ENCODE data around the gene PIGM.

Gene PIGM

DNA sequence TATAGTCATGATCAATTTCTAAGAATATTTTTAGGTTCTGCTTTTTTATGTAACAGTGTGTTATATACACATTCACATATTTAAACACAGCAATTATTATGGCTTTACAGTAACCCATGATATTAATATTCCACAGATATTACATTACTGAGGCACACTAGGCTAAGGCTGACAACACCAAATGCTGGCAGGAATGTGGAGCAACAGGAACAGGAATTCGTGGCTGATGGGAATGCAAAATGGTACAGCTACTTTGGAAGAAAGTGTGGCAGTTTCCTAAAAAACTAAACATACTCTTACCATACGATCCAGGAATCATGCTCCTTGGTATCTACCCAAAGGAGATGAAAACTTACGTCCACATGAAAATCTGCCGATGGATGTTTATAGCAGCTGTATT is 47.7 kb upstream of the PIGM start:
- WGBS, 2 donors (ENCODE audit: extremely low coverage in 2 of 2, insufficient read length in 2 of 2, insufficient replicate concordance in 1 of 2): no CpG with 5 or more reads among the region's 4 CpGs

DNA sequence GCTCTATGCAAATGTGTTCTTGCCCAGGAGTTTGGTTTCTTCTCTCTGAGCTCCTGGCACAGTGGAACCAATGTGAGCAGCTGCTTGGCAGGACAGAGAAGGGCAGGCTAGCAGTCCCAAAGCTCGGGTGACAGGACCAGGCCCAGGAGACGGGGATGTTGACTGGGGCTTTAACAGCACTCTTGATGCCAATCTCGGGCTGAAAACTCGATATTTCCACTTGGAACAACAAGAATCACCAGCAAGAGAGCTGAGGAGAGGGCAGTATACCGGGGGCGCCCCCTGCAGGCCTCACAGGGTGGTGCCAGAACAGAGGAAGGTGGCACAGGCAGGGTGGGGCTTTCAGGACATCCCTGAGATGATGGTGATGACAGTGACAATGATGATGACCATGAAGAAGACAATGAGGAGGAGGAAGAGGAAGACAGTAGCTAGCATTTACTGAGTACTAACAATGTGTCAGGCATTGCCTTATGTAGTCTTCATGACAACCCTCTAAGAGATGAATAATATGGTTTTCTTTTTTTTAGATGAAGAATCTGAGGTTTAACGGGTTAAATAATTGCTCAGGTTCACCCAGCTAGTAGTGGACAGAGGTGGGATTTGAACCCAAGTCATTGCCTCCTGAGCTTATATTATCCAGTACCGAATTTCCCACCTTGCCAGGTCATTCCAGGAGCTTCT is 46.9 kb upstream of the PIGM start:
- no peak overlapping the region for H3K9ac ChIP-seq (ENCODE audit: low read depth, low read length, poor library complexity)
- no peak for DNase-seq (ENCODE audit: low spot score)
- H2BK15ac ChIP-seq (ENCODE audit: low read length): no peak overlapping the region
- no peak overlapping the region for H3K4ac ChIP-seq (ENCODE audit: low read length)
- H3K36me3 ChIP-seq (replicated peaks in 1 of 2; ENCODE audit: control insufficient read depth in 2 of 2, insufficient read depth in 2 of 2, low read length in 2 of 2): no peaks in the 10 kb centered on the region
- no peaks in the 10 kb centered on the region for H3K79me1 ChIP-seq (ENCODE audit: low read depth, low read length)
- H3K4me2 ChIP-seq (ENCODE audit: insufficient read depth, low read length, poor library complexity, severe bottlenecking): no peak overlapping the region
- H3K4me3 ChIP-seq (ENCODE audit: low read length in 2 of 2): no peak overlapping the region
- H3K27me3 ChIP-seq (ENCODE audit: control insufficient read depth in 3 of 3, insufficient read depth in 3 of 3, low read depth in 1 of 3, low read length in 3 of 3): peaks cover 0 to 66% (median 32%) of the 10 kb centered on the region in 3 experiments
- no peak overlapping the region for H4K8ac ChIP-seq (ENCODE audit: low read depth, low read length)
- H3K9me3 ChIP-seq (replicated peaks in 1 of 2; ENCODE audit: control insufficient read depth in 2 of 2, insufficient read depth in 1 of 2, low read depth in 1 of 2, low read length in 2 of 2): no peaks in the 10 kb centered on the region
- H2AFZ ChIP-seq (ENCODE audit: low read length): no peak overlapping the region
- no peak overlapping the region for H3K27ac ChIP-seq (replicated peaks; ENCODE audit: low read length)
- no peak overlapping the region for H2BK12ac ChIP-seq (ENCODE audit: low read length)
- no peak overlapping the region for H4K91ac ChIP-seq (ENCODE audit: low read depth, low read length, poor library complexity)
- no peak overlapping the region for H2AK5ac ChIP-seq (ENCODE audit: low read depth, low read length)
- no peak overlapping the region for H3K14ac ChIP-seq (ENCODE audit: low read length)
- H3K23ac ChIP-seq (ENCODE audit: low read depth, low read length, poor library complexity): peak overlapping the region; percentile 8
- no peak overlapping the region for H2BK5ac ChIP-seq (ENCODE audit: low read length)
- no peaks in the 10 kb centered on the region for H3K4me1 ChIP-seq (ENCODE audit: control insufficient read depth in 2 of 2, insufficient read depth in 1 of 2, low read depth in 1 of 2, low read length in 2 of 2)
- no peak overlapping the region for H3K18ac ChIP-seq (ENCODE audit: low read length)
- no CpG with 5 or more reads among the region's 8 CpGs for WGBS, 2 donors (ENCODE audit: extremely low coverage in 2 of 2, insufficient read length in 2 of 2, insufficient replicate concordance in 1 of 2)
- no peak overlapping the region for H2BK120ac ChIP-seq (ENCODE audit: low read depth, low read length)

More for the DNA sequence above, 47.7 kb upstream of the PIGM start:
- no peak overlapping the region for H4K91ac ChIP-seq (ENCODE audit: low read depth, low read length, poor library complexity)
- no peak for DNase-seq (ENCODE audit: low spot score)
- H3K14ac ChIP-seq (ENCODE audit: low read length): no peak overlapping the region
- H2BK15ac ChIP-seq (ENCODE audit: low read length): no peak overlapping the region
- H3K4me2 ChIP-seq (ENCODE audit: insufficient read depth, low read length, poor library complexity, severe bottlenecking): no peak overlapping the region
- H3K36me3 ChIP-seq (replicated peaks in 1 of 2; ENCODE audit: control insufficient read depth in 2 of 2, insufficient read depth in 2 of 2, low read length in 2 of 2): no peaks in the 10 kb centered on the region
- H4K8ac ChIP-seq (ENCODE audit: low read depth, low read length): no peak overlapping the region
- H3K4ac ChIP-seq (ENCODE audit: low read length): no peak overlapping the region
- H3K27ac ChIP-seq (replicated peaks; ENCODE audit: low read length): no peak overlapping the region
- no peak overlapping the region for H2AK5ac ChIP-seq (ENCODE audit: low read depth, low read length)
- H2BK5ac ChIP-seq (ENCODE audit: low read length): no peak overlapping the region
- no peak overlapping the region for H3K23ac ChIP-seq (ENCODE audit: low read depth, low read length, poor library complexity)
- peaks cover 0 to 3% of the 10 kb centered on the region in 2 donors for H3K4me1 ChIP-seq (ENCODE audit: control insufficient read depth in 2 of 2, insufficient read depth in 1 of 2, low read depth in 1 of 2, low read length in 2 of 2)
- H2BK12ac ChIP-seq (ENCODE audit: low read length): no peak overlapping the region
- no peak overlapping the region for H3K4me3 ChIP-seq (ENCODE audit: low read length in 2 of 2)
- no peak overlapping the region for H3K18ac ChIP-seq (ENCODE audit: low read length)
- no peak overlapping the region for H2BK120ac ChIP-seq (ENCODE audit: low read depth, low read length)
- no peak overlapping the region for H2AFZ ChIP-seq (ENCODE audit: low read length)
- H3K9me3 ChIP-seq (replicated peaks in 1 of 2; ENCODE audit: control insufficient read depth in 2 of 2, insufficient read depth in 1 of 2, low read depth in 1 of 2, low read length in 2 of 2): no peaks in the 10 kb centered on the region
- H3K9ac ChIP-seq (ENCODE audit: low read depth, low read length, poor library complexity): no peak overlapping the region
- no peaks in the 10 kb centered on the region for H3K79me1 ChIP-seq (ENCODE audit: low read depth, low read length)
- H3K27me3 ChIP-seq (ENCODE audit: control insufficient read depth in 3 of 3, insufficient read depth in 3 of 3, low read depth in 1 of 3, low read length in 3 of 3): peaks cover 0 to 59% (median 40%) of the 10 kb centered on the region in 3 experiments

DNA sequence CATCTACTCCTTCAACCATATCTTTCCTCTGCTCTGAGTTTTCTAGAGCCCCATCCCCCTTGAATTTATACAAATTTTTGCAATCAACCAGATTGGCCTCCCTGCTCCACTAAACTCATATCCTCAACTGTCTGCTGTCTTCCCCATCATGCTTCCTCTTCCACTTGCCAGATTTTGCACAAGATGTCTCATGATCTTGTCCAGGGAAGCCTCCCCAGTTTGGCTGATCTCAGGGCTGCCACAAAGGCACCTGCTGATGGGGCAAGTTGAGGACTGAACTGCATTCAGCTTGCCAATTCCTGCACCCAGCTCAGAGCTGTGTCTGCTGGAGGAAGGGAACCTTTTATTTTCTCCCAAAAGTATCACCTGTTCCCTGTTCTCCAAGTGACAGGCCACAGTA is 45.7 kb upstream of the PIGM start:
- Histone ChIP-seq H3K27ac (replicated peaks; ENCODE audit: low read length) (no peak overlapping the region), H2BK5ac (ENCODE audit: low read length) (no peak overlapping the region), H3K79me1 (ENCODE audit: low read depth, low read length) (no peaks in the 10 kb centered on the region), H4K91ac (ENCODE audit: low read depth, low read length, poor library complexity) (no peak overlapping the region), H4K8ac (ENCODE audit: low read depth, low read length) (no peak overlapping the region), H3K9ac (ENCODE audit: low read depth, low read length, poor library complexity) (no peak overlapping the region), H3K27me3 (ENCODE audit: control insufficient read depth in 3 of 3, insufficient read depth in 3 of 3, low read depth in 1 of 3, low read length in 3 of 3) (peaks cover 0 to 65% (median 21%) of the 10 kb centered on the region in 3 experiments), H2AFZ (ENCODE audit: low read length) (no peak overlapping the region), H3K23ac (ENCODE audit: low read depth, low read length, poor library complexity) (no peak overlapping the region), H2AK5ac (ENCODE audit: low read depth, low read length) (no peak overlapping the region), H3K4me1 (ENCODE audit: control insufficient read depth in 2 of 2, insufficient read depth in 1 of 2, low read depth in 1 of 2, low read length in 2 of 2) (no peaks in the 10 kb centered on the region), H3K14ac (ENCODE audit: low read length) (no peak overlapping the region), H2BK12ac (ENCODE audit: low read length) (no peak overlapping the region), H2BK15ac (ENCODE audit: low read length) (no peak overlapping the region), H3K4ac (ENCODE audit: low read length) (no peak overlapping the region), H3K4me3 (ENCODE audit: low read length in 2 of 2) (no peak overlapping the region), H3K9me3 (replicated peaks in 1 of 2; ENCODE audit: control insufficient read depth in 2 of 2, insufficient read depth in 1 of 2, low read depth in 1 of 2, low read length in 2 of 2) (peaks cover 0 to 2% of the 10 kb centered on the region in 2 donors), H2BK120ac (ENCODE audit: low read depth, low read length) (no peak overlapping the region), H3K18ac (ENCODE audit: low read length) (no peak overlapping the region), H3K4me2 (ENCODE audit: insufficient read depth, low read length, poor library complexity, severe bottlenecking) (no peak overlapping the region), H3K36me3 (replicated peaks in 1 of 2; ENCODE audit: control insufficient read depth in 2 of 2, insufficient read depth in 2 of 2, low read length in 2 of 2) (no peaks in the 10 kb centered on the region)
- DNase-seq (ENCODE audit: low spot score): no peak

DNA sequence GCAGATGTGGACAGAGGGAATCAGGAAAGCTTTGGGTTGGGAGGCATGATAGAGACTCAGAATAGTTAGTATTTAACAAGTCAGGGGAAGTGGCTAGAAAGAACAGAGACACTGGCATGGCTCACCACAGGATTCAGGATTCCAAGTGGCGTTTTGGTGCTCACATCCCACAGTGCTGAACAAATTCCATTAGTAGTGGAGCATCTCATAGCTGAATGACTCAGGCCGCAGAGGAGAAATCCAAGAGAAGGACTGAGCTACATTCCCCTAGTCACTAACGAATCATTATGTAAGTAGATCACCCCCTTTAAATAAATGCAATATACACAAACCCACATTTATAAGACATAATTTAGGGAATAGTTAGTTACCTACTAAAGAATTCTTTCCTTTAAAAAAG is 44.5 kb upstream of the PIGM start:
- no peak overlapping the region for H4K91ac ChIP-seq (ENCODE audit: low read depth, low read length, poor library complexity)
- WGBS, 2 donors (ENCODE audit: extremely low coverage in 2 of 2, insufficient read length in 2 of 2, insufficient replicate concordance in 1 of 2): no CpG with 5 or more reads among the region's 3 CpGs
- H3K18ac ChIP-seq (ENCODE audit: low read length): no peak overlapping the region
- H2AK5ac ChIP-seq (ENCODE audit: low read depth, low read length): no peak overlapping the region
- no peak for DNase-seq (ENCODE audit: low spot score)
- no peak overlapping the region for H3K4ac ChIP-seq (ENCODE audit: low read length)
- H3K27me3 ChIP-seq (ENCODE audit: control insufficient read depth in 3 of 3, insufficient read depth in 3 of 3, low read depth in 1 of 3, low read length in 3 of 3): peaks cover 0 to 68% (median 10%) of the 10 kb centered on the region in 3 experiments
- no peak overlapping the region for H3K9ac ChIP-seq (ENCODE audit: low read depth, low read length, poor library complexity)
- H4K8ac ChIP-seq (ENCODE audit: low read depth, low read length): no peak overlapping the region
- H3K4me2 ChIP-seq (ENCODE audit: insufficient read depth, low read length, poor library complexity, severe bottlenecking): no peak overlapping the region
- H3K9me3 ChIP-seq (replicated peaks in 1 of 2; ENCODE audit: control insufficient read depth in 2 of 2, insufficient read depth in 1 of 2, low read depth in 1 of 2, low read length in 2 of 2): peaks cover 0 to 2% of the 10 kb centered on the region in 2 donors
- H2BK15ac ChIP-seq (ENCODE audit: low read length): no peak overlapping the region
- H3K79me1 ChIP-seq (ENCODE audit: low read depth, low read length): no peaks in the 10 kb centered on the region
- no peak overlapping the region for H3K23ac ChIP-seq (ENCODE audit: low read depth, low read length, poor library complexity)
- H3K4me1 ChIP-seq (ENCODE audit: control insufficient read depth in 2 of 2, insufficient read depth in 1 of 2, low read depth in 1 of 2, low read length in 2 of 2): no peaks in the 10 kb centered on the region
- no peak overlapping the region for H2AFZ ChIP-seq (ENCODE audit: low read length)
- no peak overlapping the region for H3K14ac ChIP-seq (ENCODE audit: low read length)
- H3K27ac ChIP-seq (replicated peaks; ENCODE audit: low read length): no peak overlapping the region
- H2BK12ac ChIP-seq (ENCODE audit: low read length): no peak overlapping the region
- no peak overlapping the region for H3K4me3 ChIP-seq (ENCODE audit: low read length in 2 of 2)
- no peak overlapping the region for H2BK120ac ChIP-seq (ENCODE audit: low read depth, low read length)
- no peaks in the 10 kb centered on the region for H3K36me3 ChIP-seq (replicated peaks in 1 of 2; ENCODE audit: control insufficient read depth in 2 of 2, insufficient read depth in 2 of 2, low read length in 2 of 2)
- H2BK5ac ChIP-seq (ENCODE audit: low read length): no peak overlapping the region
